HG03342 (cell line): ENCODE data around the gene PAQR7.

Experiments used
- ATAC-seq: cut with Tn5 transposase; IDR thresholded peaks from one replicate; pipeline ENCODE4 v1.9.1; 2021; ENCODE audit warnings: mild to moderate bottlenecking, moderate library complexity; ENCODE audit not compliant: unreplicated experiment

PAQR7 gene

GRCh38 chr1:25875154-25875855, at the start of gene PAQR7:
PAQR7 (minus strand) TSS chr1:25875708; CDS start chr1:25863839, 11,869 bp downstream.
- ATAC-seq, result peak; percentile 56

- ATAC-seq, result no peak
These were observed 48.9 kb upstream of the PAQR7 start for GRCh38 chr1:25924454-25924853.

GRCh38 chr1:25922971-25923552, 47.6 kb upstream of the PAQR7 start:
- ATAC-seq, result no peak

- ATAC-seq, result no peak
These were observed 46.8 kb upstream of the PAQR7 start for GRCh38 chr1:25922056-25922970.

- ATAC-seq, result no peak
These were observed 43.1 kb upstream of the PAQR7 start for GRCh38 chr1:25918615-25919014.

GRCh38 chr1:25917996-25918395, 42.5 kb upstream of the PAQR7 start:
- ATAC-seq, result no peak

- no peak for ATAC-seq
These were observed 41.0 kb upstream of the PAQR7 start for GRCh38 chr1:25916460-25916859.

- ATAC-seq, result no peak
These were observed 38.8 kb upstream of the PAQR7 start for GRCh38 chr1:25914074-25914995.

GRCh38 chr1:25913206-25913605, 37.7 kb upstream of the PAQR7 start:
- no peak for ATAC-seq

- no peak for ATAC-seq
These were observed 36.7 kb upstream of the PAQR7 start for GRCh38 chr1:25912076-25912831.

- no peak for ATAC-seq
These were observed 35.7 kb upstream of the PAQR7 start for GRCh38 chr1:25911162-25911561.

- ATAC-seq, result no peak
These were observed 33.5 kb upstream of the PAQR7 start for GRCh38 chr1:25909040-25909439.

GRCh38 chr1:25908161-25908560, 32.7 kb upstream of the PAQR7 start:
- no peak for ATAC-seq

- ATAC-seq, result no peak
These were observed 32.1 kb upstream of the PAQR7 start for GRCh38 chr1:25907601-25908000.

GRCh38 chr1:25906644-25907300, 31.3 kb upstream of the PAQR7 start:
- no peak for ATAC-seq

GRCh38 chr1:25905680-25906643, 30.5 kb upstream of the PAQR7 start, which contains the start of gene STMN1:
STMN1 (minus strand) TSS chr1:25906419; CDS start chr1:25904676, 1,743 bp downstream.
- ATAC-seq, result peak; percentile 54

- peak; percentile 73 for ATAC-seq
These were observed 29.6 kb upstream of the PAQR7 start for GRCh38 chr1:25904943-25905679.
